Midbrain (tissue), 1 donor: Measurements from ENCODE around the gene FMN1.

Source experiments
- DNase-seq: peaks from one replicate; lab custom pipeline; 2025; lab: John Stamatoyannopoulos, UW

The FMN1 gene

GRCh38 chr15:33200903-33201302 lies 6.4 kb upstream of the FMN1 start:
- no peak for DNase-seq

GRCh38 chr15:33200444-33200843 lies 5.9 kb upstream of the FMN1 start:
- DNase-seq: no peak

- DNase-seq: no peak
Measured at GRCh38 chr15:33198541-33198940, 4.0 kb upstream of the FMN1 start.

- no peak for DNase-seq
Measured at GRCh38 chr15:33197636-33198035, 3.1 kb upstream of the FMN1 start.

GRCh38 chr15:33194237-33194636 lies 277 bp downstream of the FMN1 start:
- DNase-seq: no peak

GRCh38 chr15:33191591-33191990 lies 2.9 kb downstream of the FMN1 start:
- no peak for DNase-seq

- no peak for DNase-seq
Measured at GRCh38 chr15:33190539-33190938, 4.0 kb downstream of the FMN1 start.

- no peak for DNase-seq
Measured at GRCh38 chr15:33188641-33189257, 5.8 kb downstream of the FMN1 start.

- DNase-seq: no peak
Measured at GRCh38 chr15:33188159-33188558, 6.4 kb downstream of the FMN1 start.

GRCh38 chr15:33183334-33183733 lies 11.2 kb downstream of the FMN1 start:
- no peak for DNase-seq

- DNase-seq: no peak
Measured at GRCh38 chr15:33182926-33183325, 11.6 kb downstream of the FMN1 start.

GRCh38 chr15:33182278-33182905 lies 12.1 kb downstream of the FMN1 start:
- DNase-seq: no peak

GRCh38 chr15:33179874-33180273 lies 14.6 kb downstream of the FMN1 start:
- DNase-seq: no peak

- no peak for DNase-seq
Measured at GRCh38 chr15:33171202-33171601, 23.3 kb downstream of the FMN1 start.

GRCh38 chr15:33169625-33170024 lies 24.9 kb downstream of the FMN1 start:
- DNase-seq: no peak

GRCh38 chr15:33168444-33168843 lies 26.1 kb downstream of the FMN1 start:
- no peak for DNase-seq

- no peak for DNase-seq
Measured at GRCh38 chr15:33163816-33164215, 30.7 kb downstream of the FMN1 start.

- no peak for DNase-seq
Measured at GRCh38 chr15:33161209-33161608, 33.3 kb downstream of the FMN1 start.

GRCh38 chr15:33160581-33161165 lies 33.8 kb downstream of the FMN1 start:
- DNase-seq: no peak

GRCh38 chr15:33159726-33160453 lies 34.6 kb downstream of the FMN1 start:
- no peak for DNase-seq

- DNase-seq: no peak
Measured at GRCh38 chr15:33158366-33158765, 36.1 kb downstream of the FMN1 start.

- DNase-seq: no peak
Measured at GRCh38 chr15:33157371-33158037, 37.0 kb downstream of the FMN1 start.
